A549 (cell line): ENCODE data around the gene BRD1. TPM values are rescaled to one million over a fixed set of nuclear protein-coding genes. Genes with fewer than 3 reads are reported as not detected.
"Not testable (repeated sequence)": the region's sequence is repeated elsewhere in the genome, so short reads cannot be mapped to it uniquely, and the experiment has no call there.

Experiments
- ATAC-seq, 2 experiments: fragments of 200-7000 bp in 1 of 2; fragments of >200 bp in 1 of 2; cut with Nextera tagmentation in 1 of 2; cut with Tn5 transposase in 1 of 2; 3 replicates each; pipeline versions ENCODE4 v1.8.0 to v1.9.1; 2018 to 2020; ENCODE audit warnings: mild to moderate bottlenecking in 1 of 2, moderate library complexity in 1 of 2
- CTCF ChIA-PET: fragments of 300-600 bp; sonication (Branson Sonifier 250); formaldehyde crosslinking; extraction: SDS; loops from one replicate; lab custom pipeline; 2021; ENCODE audit warnings: antibody characterized with exemption, inconsistent platforms; lab: Yijun Ruan, JAX
- POLR2A ChIA-PET: fragments of 350-600 bp; formaldehyde crosslinking; extraction: SDS; loops from one replicate; lab custom pipeline; 2021; ENCODE audit warnings: antibody characterized with exemption, inconsistent platforms; lab: Yijun Ruan, JAX
- DNase-seq, 2 experiments: peaks; one replicate each; pipeline versions ENCODE4 v3.0.0 to v3.0.0-alpha.2; 2011 to 2016; ENCODE audit warnings: low read depth in 1 of 2, low spot score in 1 of 2
- FAIRE-seq: peaks from 2 replicates; lab custom pipeline; 2011; peaks lifted over from hg19 to GRCh38; lab: Jason Lieb, UNC
- H3K27ac ChIP-seq, 2 experiments: fragments of >200 bp; sonication (Bioruptor Twin); formaldehyde crosslinking; 3 replicates each; pipeline ENCODE4 v1.5.1; 2016 to 2017
- H3K4me1 ChIP-seq: fragments of >200 bp; sonication (Bioruptor Twin); formaldehyde crosslinking; 3 replicates; pipeline ENCODE4 v1.6.1; 2016
- H3K4me2 ChIP-seq: fragments of >200 bp; sonication (Bioruptor Twin); formaldehyde crosslinking; 3 replicates; pipeline ENCODE4 v1.6.1; 2016
- H3K4me3 ChIP-seq: fragments of >200 bp; sonication (Bioruptor Twin); formaldehyde crosslinking; 3 replicates; pipeline ENCODE4 v1.5.1; 2016
- H3K9me3 ChIP-seq: fragments of >200 bp; sonication (Bioruptor Twin); formaldehyde crosslinking; 3 replicates; pipeline ENCODE4 v1.6.1; 2016
- CBX8 ChIP-seq: fragments of 200-600 bp; sonication (generic); IDR thresholded peaks from 2 replicates; pipeline ENCODE4 v1.6.1; 2016
- EHF ChIP-seq: fragments of 250-450 bp; sonication (Bioruptor Pico); IDR thresholded peaks from 2 replicates; pipeline ENCODE4 v1.5.0; 2020; ENCODE audit warnings: mild to moderate bottlenecking
- EP300 ChIP-seq, 2 experiments: fragments of >200 bp; sonication (Bioruptor Twin); formaldehyde crosslinking; IDR thresholded peaks; 2 replicates in 1 of 2; 3 replicates in 1 of 2; pipeline ENCODE4 v1.6.1; 2016 to 2017
- ESRRA ChIP-seq: fragments of 150-350 bp; IDR thresholded peaks from 2 replicates; pipeline ENCODE4 v1.6.1; 2014; ENCODE audit warnings: mild to moderate bottlenecking, low read length, borderline replicate concordance
- JUN ChIP-seq, 2 experiments: fragments of >200 bp; sonication (Bioruptor Twin); formaldehyde crosslinking; IDR thresholded peaks; 2 replicates in 1 of 2; 3 replicates in 1 of 2; pipeline ENCODE4 v1.6.1; 2016 to 2017
- KDM5A ChIP-seq: fragments of 200-600 bp; sonication (generic); IDR thresholded peaks from 2 replicates; pipeline ENCODE4 v1.6.1; 2016; ENCODE audit warnings: antibody characterized with exemption, mild to moderate bottlenecking
- NR3C1 ChIP-seq: fragments of >200 bp; sonication (Bioruptor Twin); formaldehyde crosslinking; IDR thresholded peaks from 3 replicates; pipeline ENCODE4 v1.6.1; 2017
- RAD21 ChIP-seq, 2 experiments: fragments of >200 bp in 1 of 2; sonication (Bioruptor Twin) in 1 of 2; formaldehyde crosslinking in 1 of 2; IDR thresholded peaks in 1 of 2; conservative IDR thresholded peaks in 1 of 2; 2 replicates in 1 of 2; 3 replicates in 1 of 2; pipeline ENCODE4 v1.6.1; 2012 to 2018; ENCODE audit warnings: inconsistent platforms in 1 of 2
- RNF2 ChIP-seq: fragments of 200-600 bp; sonication (generic); IDR thresholded peaks from 2 replicates; pipeline ENCODE4 v1.6.1; 2016; ENCODE audit warnings: low read depth, mild to moderate bottlenecking, antibody characterized with exemption, moderate library complexity, borderline replicate concordance
- SREBF2 ChIP-seq: fragments of 450-650 bp; IDR thresholded peaks from 2 replicates; pipeline ENCODE4 v1.6.1; 2014; ENCODE audit warnings: mild to moderate bottlenecking, moderate library complexity
- WGBS: methylation state at CpG from one replicate; pipeline ENCODE4 v1.1.6; 2017; ENCODE audit errors: missing lambda C conversion rate; 5-methylcytosine and 5-hydroxymethylcytosine counted together
- polyA plus RNA-seq, 4 experiments: library from polyadenylated mRNA; depleted of rRNA in 3 of 4; stranded (reverse); fragments of >200 nt; fragmentation: RNase III in 1 of 4; extraction: RNeasy Plus Mini Kit Qiagen cat#74134 plus additional on column Dnase treatment in 1 of 4; gene quantifications; 2 replicates in 3 of 4; 3 replicates in 1 of 4; pipeline ENCODE4 v1.2.3, GENCODE V29; 2011 to 2017
- TF ChIP-seq, protein P1 (sequence below): fragments of >200 bp; sonication (Bioruptor Twin); formaldehyde crosslinking; IDR thresholded peaks from 3 replicates; pipeline ENCODE4 v1.6.1; 2016
- TF ChIP-seq, protein P2 (sequence below): IDR thresholded peaks from 2 replicates; pipeline ENCODE4 v1.6.1; 2012
- TF ChIP-seq, protein P3 (sequence below): fragments of 200-600 bp; sonication (generic); IDR thresholded peaks from 2 replicates; pipeline ENCODE4 v1.6.1; 2016; ENCODE audit warnings: antibody characterized with exemption, mild to moderate bottlenecking, moderate library complexity

Gene BRD1
- polyA plus RNA-seq, 2 of the 4 experiments (the other 2 are of a cell fraction), result 3.7 to 11.5 TPM

DNA sequence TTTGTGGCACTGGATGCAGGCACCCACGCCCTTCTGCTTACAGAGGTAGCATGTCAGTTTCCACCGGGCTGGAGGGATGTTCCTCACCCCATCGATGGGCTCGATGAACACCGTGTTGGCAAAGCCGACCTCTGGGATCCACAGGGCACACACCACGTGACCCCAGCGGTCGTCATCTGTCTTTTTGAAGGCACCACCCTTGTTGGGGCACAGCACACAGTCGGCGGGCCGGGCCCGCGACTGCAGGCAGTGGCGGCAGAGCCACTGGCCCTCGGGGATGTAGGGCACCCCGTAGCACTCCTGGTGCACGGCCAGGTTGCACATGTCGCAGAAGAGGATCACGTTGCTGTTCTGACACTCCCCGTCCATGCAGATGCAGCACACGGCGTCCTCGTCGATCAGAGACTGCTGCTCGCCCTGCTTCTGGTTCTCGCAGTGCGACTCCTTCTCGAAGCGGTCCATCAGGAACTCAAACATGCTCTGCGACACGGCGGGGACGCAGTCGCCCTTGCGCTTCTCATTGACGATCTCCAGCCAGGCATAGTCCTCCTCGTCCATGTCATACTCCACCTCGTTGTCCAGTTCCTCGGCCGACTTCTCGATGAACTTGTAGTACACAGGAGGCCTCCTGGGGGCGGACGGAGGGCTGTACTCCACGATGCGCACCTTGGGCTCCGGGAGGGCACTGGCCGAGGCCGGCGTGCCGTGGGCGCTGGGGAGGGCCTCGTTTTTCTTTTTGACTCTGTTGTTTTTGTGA, 4.2 kb downstream of the BRD1 start:
- FAIRE-seq, result no peak
- CTCF ChIA-PET, result no interaction called here
- no peak for ATAC-seq
- WGBS, result 96% methylated on average over 40 of the region's 53 CpGs
- no peak for TF ChIP-seq SREBF2
- no peak for TF ChIP-seq EHF (CRISPR knock-in tag)
- TF ChIP-seq ESRRA, result no peak
- TF ChIP-seq, protein P1, sequence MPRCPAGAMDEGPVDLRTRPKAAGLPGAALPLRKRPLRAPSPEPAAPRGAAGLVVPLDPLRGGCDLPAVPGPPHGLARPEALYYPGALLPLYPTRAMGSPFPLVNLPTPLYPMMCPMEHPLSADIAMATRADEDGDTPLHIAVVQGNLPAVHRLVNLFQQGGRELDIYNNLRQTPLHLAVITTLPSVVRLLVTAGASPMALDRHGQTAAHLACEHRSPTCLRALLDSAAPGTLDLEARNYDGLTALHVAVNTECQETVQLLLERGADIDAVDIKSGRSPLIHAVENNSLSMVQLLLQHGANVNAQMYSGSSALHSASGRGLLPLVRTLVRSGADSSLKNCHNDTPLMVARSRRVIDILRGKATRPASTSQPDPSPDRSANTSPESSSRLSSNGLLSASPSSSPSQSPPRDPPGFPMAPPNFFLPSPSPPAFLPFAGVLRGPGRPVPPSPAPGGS, result no peak
- TF ChIP-seq, protein P2, sequence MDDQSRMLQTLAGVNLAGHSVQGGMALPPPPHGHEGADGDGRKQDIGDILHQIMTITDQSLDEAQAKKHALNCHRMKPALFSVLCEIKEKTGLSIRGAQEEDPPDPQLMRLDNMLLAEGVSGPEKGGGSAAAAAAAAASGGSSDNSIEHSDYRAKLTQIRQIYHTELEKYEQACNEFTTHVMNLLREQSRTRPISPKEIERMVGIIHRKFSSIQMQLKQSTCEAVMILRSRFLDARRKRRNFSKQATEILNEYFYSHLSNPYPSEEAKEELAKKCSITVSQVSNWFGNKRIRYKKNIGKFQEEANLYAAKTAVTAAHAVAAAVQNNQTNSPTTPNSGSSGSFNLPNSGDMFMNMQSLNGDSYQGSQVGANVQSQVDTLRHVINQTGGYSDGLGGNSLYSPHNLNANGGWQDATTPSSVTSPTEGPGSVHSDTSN, result no peak
- no peak overlapping the region for H3K4me2 ChIP-seq
- no peak for DNase-seq
- H3K4me3 ChIP-seq, result no peak overlapping the region
- H3K27ac ChIP-seq, result no peak overlapping the region
- POLR2A ChIA-PET, result no interaction called here
- peaks cover 18% of the 10 kb centered on the region for H3K4me1 ChIP-seq
- no peaks in the 10 kb centered on the region for H3K9me3 ChIP-seq

DNA sequence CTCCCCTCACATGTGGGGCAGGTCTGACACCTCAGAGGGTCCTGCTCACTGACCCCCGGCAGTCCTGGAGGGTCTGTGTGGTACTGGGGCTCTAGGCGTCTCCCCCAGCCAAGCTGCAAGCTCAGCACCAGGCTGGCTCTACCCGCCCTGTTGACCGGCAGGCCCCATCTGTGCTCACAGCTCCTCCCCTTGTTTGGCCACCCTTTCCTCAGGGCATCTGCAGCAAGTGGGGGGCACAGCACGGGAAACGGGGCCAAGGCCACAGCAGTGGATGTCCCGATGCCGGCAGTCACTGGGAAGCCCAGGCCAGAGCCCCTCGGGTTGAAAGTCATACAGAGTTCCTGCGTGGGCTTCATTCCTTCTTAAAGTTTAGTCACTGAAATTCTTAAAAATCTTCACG, 5.9 kb downstream of the BRD1 start:
- ATAC-seq, H3K27ac ChIP-seq, H3K9me3 ChIP-seq, DNase-seq, CTCF ChIA-PET, FAIRE-seq, H3K4me2 ChIP-seq, H3K4me3 ChIP-seq, POLR2A ChIA-PET: not testable (repeated sequence)
- 86% methylated on average over 5 of the region's 11 CpGs for WGBS
- H3K4me1 ChIP-seq, result peaks cover 18% of the 10 kb centered on the region

DNA sequence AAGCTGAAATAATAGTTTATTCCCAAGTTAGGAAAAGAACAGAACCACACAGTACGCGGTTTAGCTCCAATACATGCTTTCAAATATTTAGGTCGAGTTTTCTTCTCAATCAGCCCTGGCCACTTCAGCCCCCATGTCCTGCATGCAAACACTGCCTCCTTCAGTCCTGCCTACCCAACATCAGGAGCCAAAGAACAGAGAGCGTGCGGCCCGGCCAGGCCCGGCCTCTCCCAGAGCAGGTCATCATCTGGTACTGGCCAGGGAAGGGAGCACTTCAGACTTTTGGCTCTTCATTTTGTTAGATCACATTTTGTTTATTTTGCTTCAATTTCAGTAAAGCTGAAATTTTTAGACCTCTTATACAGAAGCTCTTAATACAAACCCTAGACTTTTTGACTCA, 6.7 kb downstream of the BRD1 start:
- Histone ChIP-seq H3K27ac (no peak overlapping the region), H3K4me2 (no peak overlapping the region), H3K9me3 (no peaks in the 10 kb centered on the region), H3K4me3 (no peak overlapping the region), H3K4me1 (peaks cover 20% of the 10 kb centered on the region)
- FAIRE-seq (no peak), DNase-seq (no peak), ATAC-seq (no peak)
- no peak for TF ChIP-seq KDM5A
- no peak for TF ChIP-seq RNF2
- TF ChIP-seq JUN (IDR thresholded peaks at IDR 0.05), result no peak
- no peak for TF ChIP-seq NR3C1
- TF ChIP-seq RAD21 (conservative IDR thresholded peaks at IDR 0.05 in 1 of 2, IDR thresholded peaks at IDR 0.05 in 1 of 2), result no peak
- TF ChIP-seq, protein P3, sequence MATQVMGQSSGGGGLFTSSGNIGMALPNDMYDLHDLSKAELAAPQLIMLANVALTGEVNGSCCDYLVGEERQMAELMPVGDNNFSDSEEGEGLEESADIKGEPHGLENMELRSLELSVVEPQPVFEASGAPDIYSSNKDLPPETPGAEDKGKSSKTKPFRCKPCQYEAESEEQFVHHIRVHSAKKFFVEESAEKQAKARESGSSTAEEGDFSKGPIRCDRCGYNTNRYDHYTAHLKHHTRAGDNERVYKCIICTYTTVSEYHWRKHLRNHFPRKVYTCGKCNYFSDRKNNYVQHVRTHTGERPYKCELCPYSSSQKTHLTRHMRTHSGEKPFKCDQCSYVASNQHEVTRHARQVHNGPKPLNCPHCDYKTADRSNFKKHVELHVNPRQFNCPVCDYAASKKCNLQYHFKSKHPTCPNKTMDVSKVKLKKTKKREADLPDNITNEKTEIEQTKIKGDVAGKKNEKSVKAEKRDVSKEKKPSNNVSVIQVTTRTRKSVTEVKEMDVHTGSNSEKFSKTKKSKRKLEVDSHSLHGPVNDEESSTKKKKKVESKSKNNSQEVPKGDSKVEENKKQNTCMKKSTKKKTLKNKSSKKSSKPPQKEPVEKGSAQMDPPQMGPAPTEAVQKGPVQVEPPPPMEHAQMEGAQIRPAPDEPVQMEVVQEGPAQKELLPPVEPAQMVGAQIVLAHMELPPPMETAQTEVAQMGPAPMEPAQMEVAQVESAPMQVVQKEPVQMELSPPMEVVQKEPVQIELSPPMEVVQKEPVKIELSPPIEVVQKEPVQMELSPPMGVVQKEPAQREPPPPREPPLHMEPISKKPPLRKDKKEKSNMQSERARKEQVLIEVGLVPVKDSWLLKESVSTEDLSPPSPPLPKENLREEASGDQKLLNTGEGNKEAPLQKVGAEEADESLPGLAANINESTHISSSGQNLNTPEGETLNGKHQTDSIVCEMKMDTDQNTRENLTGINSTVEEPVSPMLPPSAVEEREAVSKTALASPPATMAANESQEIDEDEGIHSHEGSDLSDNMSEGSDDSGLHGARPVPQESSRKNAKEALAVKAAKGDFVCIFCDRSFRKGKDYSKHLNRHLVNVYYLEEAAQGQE, result no peak
- TF ChIP-seq EP300 (IDR thresholded peaks at IDR 0.05), result no peak
- TF ChIP-seq CBX8, result no peak
- TF ChIP-seq, protein P2, result no peak
- CTCF ChIA-PET, result no interaction called here
- POLR2A ChIA-PET, result no interaction called here
- WGBS, result 97% methylated on average over 7 of the region's 7 CpGs
